GM21619 (cell line): ENCODE measurements around the gene ASPM.
"Not testable (repeated sequence)": the region's sequence is repeated elsewhere in the genome, so short reads cannot be mapped to it uniquely, and the experiment has no call there.

Experiments
- ATAC-seq: cut with Tn5 transposase; IDR thresholded peaks from one replicate; pipeline ENCODE4 v1.9.1; 2021; ENCODE audit not compliant: unreplicated experiment

Gene ASPM

DNA sequence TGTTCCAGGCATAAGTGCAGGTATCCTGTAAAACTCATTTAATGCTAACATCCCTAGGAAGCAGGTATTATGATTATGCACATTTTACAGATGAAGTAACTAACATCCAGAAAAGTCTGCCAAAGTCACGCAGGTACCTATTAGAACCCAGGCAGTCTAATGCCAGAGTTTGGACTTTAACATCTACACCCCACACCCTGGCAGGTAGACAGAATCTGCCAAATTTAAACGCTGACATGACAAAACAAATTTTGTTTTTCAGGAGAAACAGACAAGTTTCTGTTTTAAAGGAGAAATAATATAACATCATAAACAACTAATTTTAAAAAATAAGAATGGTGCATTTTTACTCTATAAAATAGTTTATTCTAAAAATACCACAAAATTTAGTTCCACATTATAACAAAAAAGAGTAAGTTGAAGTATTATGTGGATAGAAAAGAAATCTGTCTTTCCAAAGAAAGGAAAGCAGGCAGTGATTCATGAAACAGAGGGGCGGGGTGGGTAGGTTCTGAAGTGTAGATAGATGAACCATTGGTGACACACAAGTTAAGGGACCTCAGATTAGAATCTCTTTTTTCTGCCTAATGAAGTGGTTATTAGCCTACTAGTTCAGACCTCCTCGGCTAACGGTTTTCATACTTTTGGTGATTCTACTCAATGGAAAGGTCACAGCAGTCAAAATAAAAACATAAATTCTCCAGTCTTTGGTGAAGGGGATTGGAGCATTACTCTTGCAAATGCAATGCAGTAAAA, 1.7 kb downstream of the ASPM start:
- no peak for ATAC-seq

GRCh38 chr1:197143276-197143675, 3.2 kb downstream of the ASPM start:
- no peak for ATAC-seq

- ATAC-seq = no peak
Observed at GRCh38 chr1:197141575-197141974, 4.9 kb downstream of the ASPM start.

- ATAC-seq = no peak
Observed at GRCh38 chr1:197140121-197140520, 6.3 kb downstream of the ASPM start.

- no peak for ATAC-seq
Observed at GRCh38 chr1:197139169-197139568, 7.3 kb downstream of the ASPM start.

- ATAC-seq = no peak
Observed at GRCh38 chr1:197137322-197137721, 9.1 kb downstream of the ASPM start.

- ATAC-seq = no peak
Observed at GRCh38 chr1:197130677-197131304, 15.7 kb downstream of the ASPM start.

DNA sequence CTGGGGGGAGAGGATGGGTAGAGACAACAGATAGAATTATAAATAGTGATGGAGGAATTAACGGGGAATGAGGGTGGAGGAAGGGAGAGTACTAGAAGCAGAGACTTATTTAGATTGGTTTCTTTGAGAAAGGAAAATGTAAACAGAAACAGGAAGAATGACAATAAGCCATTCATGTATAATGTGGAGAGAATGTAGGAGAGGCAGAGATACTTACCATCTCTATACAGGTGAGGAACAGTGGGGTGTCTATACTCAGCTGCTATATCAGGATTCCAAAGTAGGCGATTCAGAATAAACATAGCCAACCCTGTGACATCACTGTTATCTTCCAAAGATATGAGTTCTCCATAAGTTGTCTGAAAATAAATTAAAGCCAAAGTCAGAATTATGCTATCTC, 16.8 kb downstream of the ASPM start:
- ATAC-seq = no peak

DNA sequence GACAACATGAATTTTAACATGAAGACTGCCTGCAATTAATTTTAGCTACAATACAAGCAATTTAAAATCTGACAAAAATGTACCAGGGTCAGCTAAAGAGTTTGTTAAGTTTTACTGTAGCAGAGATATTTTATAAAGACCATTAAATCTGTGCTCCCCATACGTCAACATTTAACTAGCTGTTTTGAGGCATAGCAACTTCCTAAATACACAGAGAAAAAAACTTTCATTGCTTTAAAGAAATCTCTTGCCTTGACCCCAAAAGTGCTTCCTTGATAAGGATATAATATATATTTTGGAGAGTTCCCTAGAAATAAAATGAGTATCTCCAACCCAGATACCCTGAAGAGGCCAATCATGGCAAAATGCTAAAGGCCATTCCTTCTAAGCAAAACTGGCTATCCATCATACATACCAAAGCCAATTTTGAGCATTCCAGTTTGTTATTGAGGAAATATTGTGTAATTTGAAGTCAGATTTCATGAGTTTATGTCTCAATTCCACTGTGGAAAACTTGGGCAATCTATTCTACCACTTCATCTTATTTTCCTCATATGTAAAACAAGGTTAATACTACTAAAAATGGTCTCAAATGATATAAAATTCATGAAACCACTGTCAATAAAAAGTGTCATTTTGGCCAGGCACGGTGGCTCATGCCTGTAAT, 19.1 kb downstream of the ASPM start:
- ATAC-seq = no peak

DNA sequence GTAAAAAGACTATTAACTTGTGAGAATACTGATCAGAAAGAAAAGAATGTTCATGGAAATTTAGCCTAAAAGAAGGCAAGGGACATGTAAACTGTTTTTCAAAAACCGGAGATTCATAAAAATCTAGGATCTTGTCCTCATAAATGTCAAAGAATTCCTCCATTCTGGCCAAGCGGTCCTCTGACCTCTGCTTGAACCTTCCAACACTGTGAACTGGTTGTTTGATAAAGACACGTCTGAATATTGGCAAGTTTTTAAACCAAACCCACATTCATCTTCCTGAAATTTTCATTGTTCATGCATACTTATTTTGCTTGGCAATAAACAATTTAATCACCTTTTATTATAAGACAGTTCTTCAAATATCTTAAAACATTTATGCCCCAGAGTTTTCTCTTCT, 19.8 kb downstream of the ASPM start:
- ATAC-seq = no peak

GRCh38 chr1:197124376-197124775, 22.1 kb downstream of the ASPM start:
- ATAC-seq = no peak

DNA sequence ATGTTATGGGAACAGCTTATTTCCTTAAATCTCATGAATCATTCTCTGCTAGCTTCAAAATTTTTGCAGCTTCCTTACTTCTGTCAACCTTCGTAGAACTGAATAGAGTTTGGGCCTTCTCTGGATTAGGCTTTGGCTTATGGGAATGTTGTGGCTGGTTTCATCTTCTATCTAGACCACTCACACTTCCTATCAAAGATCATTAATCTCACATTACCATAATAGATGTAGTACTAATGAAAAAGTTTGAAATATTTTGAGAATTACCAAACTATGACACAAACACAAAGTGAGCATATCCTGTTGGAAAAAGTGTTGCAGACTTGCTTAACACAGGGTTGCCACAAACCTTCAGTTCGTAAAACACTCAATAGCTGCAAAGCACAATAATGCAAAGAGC, 30.3 kb downstream of the ASPM start:
- no peak for ATAC-seq

DNA sequence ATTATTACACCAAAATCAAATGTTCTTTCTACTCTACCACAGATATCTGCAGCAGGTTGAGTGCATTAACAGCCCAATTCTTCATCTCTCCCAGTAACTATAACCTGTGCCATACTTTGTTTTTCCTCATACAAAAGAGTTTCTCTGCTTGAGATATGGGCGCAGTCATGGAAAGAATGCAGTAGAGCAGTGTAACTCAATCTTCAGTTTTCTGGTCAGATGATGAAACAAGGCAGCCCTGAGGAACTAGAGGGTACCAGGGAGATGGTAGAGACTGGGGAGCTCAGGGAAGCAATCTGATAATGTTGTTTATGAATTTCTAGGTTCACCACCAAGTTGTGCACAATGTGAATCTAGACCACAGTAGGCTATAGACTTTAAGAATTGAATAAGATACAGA, 39.6 kb downstream of the ASPM start:
- ATAC-seq = no peak

DNA sequence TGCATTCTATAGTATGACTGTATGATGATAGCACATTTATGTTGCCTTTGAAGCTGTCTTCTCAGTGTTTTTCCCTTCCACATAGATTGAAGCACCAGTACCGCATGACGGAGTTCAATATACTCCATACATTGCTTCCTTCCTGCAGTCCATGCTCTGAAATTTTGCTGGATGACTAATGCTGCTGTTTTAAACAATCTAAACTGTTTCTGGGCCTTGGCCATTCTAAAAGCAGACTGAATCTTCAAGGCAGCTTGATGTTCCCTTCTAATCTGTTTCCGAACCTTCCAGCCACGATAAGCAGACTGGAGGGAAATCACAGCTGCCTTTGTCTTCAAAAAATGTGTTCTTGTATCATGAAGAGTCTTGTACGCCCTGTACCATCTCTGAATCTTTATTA, 43.2 kb downstream of the ASPM start:
- ATAC-seq = no peak

DNA sequence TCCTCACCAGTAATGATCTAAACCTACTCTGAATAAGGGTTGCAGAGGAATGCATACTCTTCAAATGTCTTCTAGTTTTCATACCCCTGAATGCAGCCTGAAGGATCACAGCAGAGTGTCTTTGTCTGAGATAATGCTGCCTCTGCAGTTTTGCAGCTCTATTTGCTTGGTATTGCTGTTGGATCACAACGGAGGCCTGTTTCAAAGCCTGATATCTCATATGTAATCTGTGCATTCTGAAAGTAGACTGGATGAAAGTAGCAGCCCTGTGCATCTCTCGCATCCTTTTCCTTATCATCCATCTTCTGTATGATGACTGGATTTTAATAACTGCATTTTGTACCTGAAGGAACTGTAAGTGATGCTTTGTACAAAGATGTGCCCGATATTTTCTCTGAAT, 44.5 kb downstream of the ASPM start:
- ATAC-seq = no peak

DNA sequence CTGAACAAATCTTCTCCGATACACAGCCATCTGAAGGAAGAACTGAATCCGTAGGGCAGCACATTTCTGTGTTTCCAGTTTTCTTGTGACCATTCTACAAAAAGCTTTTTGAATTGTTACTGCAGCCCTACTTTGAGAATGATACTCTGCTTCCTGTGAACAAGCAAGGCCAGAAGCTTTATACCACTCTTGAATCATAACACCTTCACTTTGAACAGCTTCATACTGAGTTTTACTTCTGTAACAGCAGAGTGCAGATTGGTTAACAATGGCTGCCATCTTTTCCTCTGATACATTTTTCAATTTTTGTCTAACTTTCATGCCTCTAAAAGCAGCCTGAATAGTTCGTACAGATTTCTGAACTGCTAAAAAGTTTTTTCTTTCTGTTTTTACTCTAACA, 45.8 kb downstream of the ASPM start:
- no peak for ATAC-seq

DNA sequence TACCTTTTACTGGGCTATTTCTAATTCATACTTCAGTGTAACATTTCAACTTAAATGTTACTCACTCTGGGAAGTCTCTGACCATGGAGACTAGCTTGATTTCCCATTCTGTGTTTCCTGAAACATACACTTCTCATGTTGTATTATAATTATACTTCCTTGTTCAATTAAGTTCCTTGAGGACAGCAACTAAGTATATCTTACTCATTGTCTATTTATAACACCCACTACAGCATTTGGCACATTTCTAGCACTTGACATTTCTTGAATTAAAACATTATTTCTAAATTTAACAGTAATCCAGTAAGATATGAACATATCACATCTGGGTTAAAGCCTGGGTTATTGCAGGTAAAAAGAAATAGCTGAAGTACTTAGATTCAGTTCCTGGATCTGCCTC, 47.0 kb downstream of the ASPM start:
- ATAC-seq = no peak

DNA sequence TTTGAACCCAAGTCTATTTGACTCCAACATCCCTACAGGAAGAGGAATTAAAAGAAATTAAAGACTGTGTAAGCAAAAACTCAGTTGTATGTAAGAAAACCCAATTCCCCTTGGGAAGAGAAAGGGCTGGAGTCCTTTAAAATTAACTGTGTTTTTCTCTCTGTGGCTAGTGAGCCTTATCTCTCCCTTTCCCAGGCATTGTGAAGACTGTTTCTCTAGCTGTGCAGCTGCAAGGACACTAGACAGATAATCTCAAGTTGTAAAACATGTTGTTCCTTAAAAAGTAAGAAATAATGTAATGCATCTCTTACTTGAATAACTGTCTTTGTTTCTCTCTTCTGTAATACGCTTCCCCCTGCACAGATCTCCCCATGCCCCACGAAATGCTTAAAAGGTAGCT, 49.5 kb downstream of the ASPM start:
- not testable (repeated sequence) for ATAC-seq

- no peak for ATAC-seq
Observed at GRCh38 chr1:197096137-197096536, 50.3 kb downstream of the ASPM start.

- ATAC-seq = no peak
Observed at GRCh38 chr1:197093226-197093885, 53.1 kb downstream of the ASPM start.

DNA sequence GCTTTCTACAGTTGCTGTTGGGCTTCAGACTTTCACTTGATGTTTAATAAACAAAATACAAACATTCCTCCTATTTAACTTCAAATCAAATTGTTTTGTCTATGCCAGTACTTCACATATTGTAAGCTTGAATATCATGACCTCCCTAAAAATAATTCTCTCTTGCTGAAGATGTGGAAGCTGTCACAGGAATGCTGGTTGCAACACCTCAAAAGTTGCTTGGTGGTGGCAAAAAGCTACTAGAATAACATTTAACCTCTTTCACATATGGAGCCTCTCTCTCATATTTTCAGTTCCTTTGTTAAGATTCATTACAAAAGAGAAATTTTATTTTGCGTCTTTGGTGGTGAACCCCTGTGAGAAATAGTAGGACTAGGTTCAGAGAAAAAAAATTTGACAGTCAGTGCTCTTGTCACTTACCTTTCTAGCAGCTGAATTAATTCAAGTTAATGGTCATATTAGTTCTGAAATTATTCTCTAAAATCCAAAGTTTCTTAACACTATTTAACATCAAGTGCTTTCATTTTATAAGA, 53.9 kb downstream of the ASPM start:
- ATAC-seq = no peak

DNA sequence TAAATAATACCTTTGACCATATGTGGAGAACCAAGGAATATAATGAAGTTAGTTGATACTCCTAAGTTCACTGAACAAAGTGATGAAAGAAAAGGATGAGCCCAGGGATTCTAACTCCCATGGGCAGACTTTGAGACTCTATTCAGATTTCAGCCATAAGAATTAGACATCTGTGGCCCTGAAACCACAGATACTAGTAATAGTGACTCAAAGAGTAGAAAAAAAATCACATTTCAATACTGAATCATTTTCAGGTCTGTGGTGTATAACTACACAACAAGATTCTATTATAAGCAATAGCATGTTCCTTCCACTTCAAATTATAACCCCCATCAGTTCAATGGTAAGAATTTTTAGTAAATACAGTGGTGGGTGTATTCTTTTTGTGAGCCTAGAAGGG, 63.0 kb downstream of the ASPM start:
- ATAC-seq = no peak
